ENCODE results near the gene NAP1L4.

NAP1L4 gene

GRCh38 chr11:3006505-3007260 is 14.6 kb upstream of the NAP1L4 start:
- no peak for TF ChIP-seq CTCF (conservative IDR thresholded peaks at IDR 0.05; ENCODE audit: control insufficient read depth, insufficient read depth, low read depth, low read length)
- DNase-seq (ENCODE audit: low read depth): no peak
- H3K4me3 ChIP-seq (ENCODE audit: control insufficient read depth, low read depth, low read length): no peak overlapping the region

- TF ChIP-seq CTCF (conservative IDR thresholded peaks at IDR 0.05; ENCODE audit: control insufficient read depth, insufficient read depth, low read depth, low read length): no peak
- DNase-seq (ENCODE audit: low read depth): no peak
- no peak overlapping the region for H3K4me3 ChIP-seq (ENCODE audit: control insufficient read depth, low read depth, low read length)
These were observed 12.4 kb upstream of the NAP1L4 start for GRCh38 chr11:3004481-3004880.

GRCh38 chr11:3003396-3004231 is 11.5 kb upstream of the NAP1L4 start:
- no peak for DNase-seq (ENCODE audit: low read depth)
- no peak overlapping the region for H3K4me3 ChIP-seq (ENCODE audit: control insufficient read depth, low read depth, low read length)

GRCh38 chr11:3002871-3003270 is 10.7 kb upstream of the NAP1L4 start:
- no peak overlapping the region for H3K4me3 ChIP-seq (ENCODE audit: control insufficient read depth, low read depth, low read length)
- no peak for DNase-seq (ENCODE audit: low read depth)
- TF ChIP-seq CTCF (conservative IDR thresholded peaks at IDR 0.05; ENCODE audit: control insufficient read depth, insufficient read depth, low read depth, low read length): no peak

More at GRCh38 chr11:3003396-3004231, 11.5 kb upstream of the NAP1L4 start:
- TF ChIP-seq CTCF (conservative IDR thresholded peaks at IDR 0.05; ENCODE audit: control insufficient read depth, insufficient read depth, low read depth, low read length): no peak

GRCh38 chr11:3002351-3002861 is 10.3 kb upstream of the NAP1L4 start:
- no peak for DNase-seq (ENCODE audit: low read depth)
- TF ChIP-seq CTCF (conservative IDR thresholded peaks at IDR 0.05; ENCODE audit: control insufficient read depth, insufficient read depth, low read depth, low read length): no peak
- no peak overlapping the region for H3K4me3 ChIP-seq (ENCODE audit: control insufficient read depth, low read depth, low read length)

GRCh38 chr11:3001496-3001895 is 9.4 kb upstream of the NAP1L4 start:
- no peak overlapping the region for H3K4me3 ChIP-seq (ENCODE audit: control insufficient read depth, low read depth, low read length)
- no peak for TF ChIP-seq CTCF (conservative IDR thresholded peaks at IDR 0.05; ENCODE audit: control insufficient read depth, insufficient read depth, low read depth, low read length)
- DNase-seq (ENCODE audit: low read depth): no peak

All from fibroblast of mammary gland (primary cell).